ENCODE results near the gene GRIK1.

Gene GRIK1

DNA sequence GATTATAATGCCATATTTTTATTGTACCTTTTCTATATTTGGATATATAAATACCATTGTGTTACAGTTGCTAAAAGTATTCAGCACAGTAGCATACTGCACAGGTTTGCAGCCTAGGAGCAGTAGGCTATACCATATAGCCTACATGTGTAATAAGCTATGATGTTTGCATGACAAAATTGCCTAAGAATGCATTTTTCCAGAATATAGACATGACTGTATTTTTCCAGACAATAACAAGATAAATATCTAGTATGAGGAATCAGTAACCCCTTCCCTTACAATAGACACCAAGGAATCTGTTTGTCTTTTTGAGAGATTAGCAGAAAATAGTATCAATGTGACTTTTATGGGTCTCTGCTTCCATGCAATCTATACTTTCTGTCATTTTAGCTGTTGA, 228.6 kb downstream of the GRIK1 start:
- DNase-seq: peak; percentile 31

DNA sequence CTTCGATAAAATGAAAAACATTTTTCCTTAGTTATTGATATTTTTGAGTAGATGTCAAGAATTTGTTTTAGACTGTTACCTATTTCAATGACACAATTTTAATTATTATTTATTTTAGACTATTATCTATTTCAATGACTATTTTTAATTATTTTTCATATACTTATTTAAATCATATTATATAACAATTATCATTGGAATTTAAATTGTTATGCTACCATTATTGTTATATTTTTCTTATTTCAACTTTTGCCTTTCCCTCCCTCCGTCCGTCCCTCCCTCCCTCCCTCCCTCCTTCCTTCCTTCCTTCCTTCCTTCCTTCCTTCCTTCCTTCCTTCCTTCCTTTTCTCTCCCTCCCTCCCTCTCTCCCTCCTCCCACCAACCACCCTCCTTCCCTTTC, 229.3 kb downstream of the GRIK1 start:
- no peak for DNase-seq

DNA sequence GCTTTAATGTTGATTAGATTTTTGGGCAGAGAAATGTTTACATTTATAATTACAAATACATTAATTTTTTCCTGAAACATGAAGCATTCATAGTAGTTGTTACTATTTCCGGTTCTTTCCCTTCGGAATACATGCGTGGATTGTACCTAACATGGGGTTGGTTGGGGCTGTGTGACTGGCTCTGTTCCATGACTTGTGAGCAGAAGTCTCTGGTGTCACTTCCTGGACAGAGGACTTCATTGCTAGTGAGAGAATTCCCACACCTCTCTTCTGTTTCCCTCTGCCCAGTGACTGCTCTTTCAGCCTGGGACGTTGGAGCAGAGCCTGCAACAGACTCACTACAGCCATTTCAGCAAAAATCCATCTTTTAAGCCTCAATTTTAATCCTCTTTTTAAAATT, 231.4 kb downstream of the GRIK1 start:
- DNase-seq: no peak

DNA sequence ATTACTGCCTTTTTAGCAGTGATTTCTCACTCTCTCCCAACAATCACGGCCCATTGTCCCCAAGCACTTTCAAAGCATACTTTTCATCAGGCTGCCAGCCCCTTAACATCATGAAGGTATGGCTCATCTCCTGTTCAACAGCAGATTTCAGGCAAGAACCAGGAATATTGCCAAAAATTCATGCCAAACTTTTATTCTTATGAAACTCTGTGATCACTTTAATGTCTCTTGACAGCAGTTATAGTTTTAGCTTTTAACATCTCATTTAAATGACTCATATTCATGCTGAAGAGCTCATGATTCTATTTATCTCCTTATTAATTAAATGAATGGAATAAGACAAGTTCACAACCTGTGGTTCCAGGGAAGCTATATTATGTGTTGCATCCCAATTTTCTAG, 235.1 kb downstream of the GRIK1 start:
- DNase-seq: peak; percentile 66

DNA sequence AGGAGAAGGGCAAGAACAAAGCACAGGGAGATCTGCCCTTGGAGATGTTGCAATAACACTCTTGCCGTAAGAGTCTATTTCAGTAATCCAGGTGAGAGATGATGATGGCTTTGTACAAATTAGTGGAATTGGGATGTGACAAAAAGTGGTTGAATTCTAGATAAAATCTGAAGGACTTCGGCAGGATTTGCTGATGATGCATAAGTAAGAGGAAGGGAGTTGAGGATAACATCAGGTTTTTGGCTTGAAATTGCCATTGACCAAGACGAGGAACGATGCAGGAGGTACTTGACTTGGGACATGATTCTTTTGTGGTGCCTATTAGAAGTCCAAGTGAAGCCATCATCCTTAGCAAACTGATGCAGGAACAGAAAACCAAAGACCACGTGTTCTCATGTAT, 238.1 kb downstream of the GRIK1 start:
- DNase-seq: no peak

DNA sequence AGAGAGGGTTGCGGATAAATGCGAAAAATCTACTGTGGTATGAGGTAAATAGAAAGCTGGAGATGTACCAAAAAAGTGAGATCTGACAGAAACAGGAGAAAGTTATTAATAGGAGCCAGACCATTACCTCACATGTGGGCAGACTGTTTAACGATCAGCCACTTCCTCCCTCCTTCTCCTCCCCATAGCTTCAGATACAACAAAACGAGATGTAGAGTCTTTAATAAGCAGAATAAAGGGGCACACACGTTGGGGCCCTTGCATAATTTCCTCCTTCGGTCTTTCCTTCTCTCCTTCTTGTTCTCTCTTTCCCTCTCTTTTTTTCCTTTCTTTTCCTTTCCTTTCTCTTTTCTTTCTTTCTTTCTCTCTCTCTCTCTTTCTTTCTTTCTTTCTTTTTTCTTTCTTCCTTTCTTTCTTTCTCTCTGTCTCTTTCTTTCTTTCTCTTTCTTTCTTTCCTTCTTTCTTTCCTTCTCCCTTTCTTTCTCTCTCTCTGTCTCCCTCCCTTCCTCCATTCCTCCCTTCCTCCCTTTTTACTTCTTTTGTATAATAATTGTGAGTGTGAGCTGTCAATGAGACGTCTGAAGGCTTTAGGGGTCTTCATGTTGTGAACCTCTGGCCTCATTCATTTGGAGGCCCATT, 242.1 kb downstream of the GRIK1 start:
- DNase-seq: peak; percentile 13

DNA sequence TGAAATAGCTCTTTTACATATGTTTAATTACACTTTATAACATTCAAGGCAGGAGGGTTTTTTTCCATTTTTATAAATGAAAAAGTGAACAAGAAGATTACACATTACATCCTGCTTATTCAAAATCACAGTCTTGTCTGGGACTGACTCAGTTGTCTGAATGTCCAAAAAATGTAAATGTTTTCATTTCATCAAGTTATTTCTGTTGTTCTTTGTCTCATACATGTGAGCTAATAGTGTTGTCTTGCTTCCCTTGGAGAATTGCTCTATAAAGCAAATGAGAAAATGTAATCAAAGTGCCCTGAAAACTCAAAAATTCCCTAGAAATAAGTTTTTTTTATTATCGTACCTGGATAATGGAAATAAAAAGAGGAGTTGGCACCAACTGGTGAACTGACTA, 242.9 kb downstream of the GRIK1 start:
- DNase-seq: no peak

DNA sequence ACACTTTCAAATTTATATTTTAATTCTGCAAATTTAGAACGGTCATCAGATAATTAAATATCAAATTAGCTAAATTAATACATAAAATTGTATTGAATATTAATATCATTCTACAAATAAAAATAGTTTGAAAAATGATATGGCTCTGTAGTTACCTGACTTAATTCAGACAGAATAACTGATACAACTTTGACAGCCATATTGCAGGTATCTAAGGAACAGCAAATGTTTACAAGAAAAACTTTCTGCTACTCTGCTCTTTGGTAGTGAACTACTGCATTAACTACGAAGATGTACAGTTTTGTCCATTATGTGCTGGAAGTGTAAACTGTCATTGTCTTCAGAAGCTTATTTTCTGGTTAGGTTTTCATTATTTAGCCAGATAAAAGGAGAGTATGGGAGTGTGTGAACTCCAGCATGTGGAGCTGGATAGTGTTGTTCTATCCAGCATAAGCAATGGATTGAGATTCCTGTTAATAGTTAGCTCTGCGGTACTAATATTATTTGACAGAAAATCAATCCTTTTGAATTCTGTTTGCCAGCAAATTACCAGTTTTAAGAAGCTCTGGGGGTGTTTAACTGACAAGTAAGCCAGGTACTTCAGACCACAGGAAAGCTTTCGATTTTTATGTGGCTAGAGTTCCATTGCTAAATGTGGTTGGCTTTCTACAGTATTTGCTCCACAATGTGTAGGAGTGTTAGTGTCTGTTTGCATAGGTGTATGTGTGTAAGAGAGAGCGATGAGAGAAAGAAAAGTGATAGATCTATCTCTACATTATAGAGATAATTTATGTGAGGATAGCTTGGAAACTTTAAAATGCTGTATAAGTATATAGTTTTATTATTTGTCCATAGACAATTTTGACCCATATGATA, 247.9 kb downstream of the GRIK1 start:
- no peak for DNase-seq

DNA sequence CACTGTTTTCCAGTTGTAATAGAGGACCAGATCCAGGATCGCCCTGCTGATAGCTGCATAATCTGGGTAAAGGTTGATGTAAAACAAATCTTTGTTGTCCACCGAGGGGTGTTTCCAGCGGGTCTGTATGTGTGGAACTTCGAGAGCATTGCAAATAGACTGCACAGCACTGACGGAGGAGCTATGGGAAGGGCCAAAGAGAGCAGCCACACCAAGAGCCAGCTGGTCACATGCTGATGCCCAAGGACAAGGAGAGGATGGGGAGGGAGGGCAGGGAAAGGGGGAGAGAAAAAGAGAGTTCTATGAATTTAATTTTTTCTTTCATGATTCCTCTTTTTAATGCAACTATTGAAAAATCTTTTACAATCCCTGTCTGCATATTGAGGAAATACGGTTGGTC, 250.0 kb downstream of the GRIK1 start:
- DNase-seq: no peak

DNA sequence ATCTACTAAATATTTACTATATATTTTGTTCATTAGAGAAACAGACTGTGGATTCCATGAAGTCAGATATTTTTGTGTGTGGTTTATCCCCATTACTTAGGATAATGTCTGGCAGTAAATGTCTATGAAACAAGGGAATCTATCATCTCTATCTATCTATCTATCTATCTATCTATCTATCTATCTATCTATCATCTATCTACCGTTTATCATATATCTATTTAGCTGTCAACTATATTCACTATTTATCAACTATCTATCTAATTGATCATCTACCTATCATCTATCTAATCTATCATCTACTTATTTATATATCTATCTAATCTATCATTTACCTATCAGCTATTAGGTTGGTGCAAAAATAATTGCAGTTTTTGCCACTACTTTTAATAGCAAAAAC, 255.7 kb downstream of the GRIK1 start:
- no peak for DNase-seq

DNA sequence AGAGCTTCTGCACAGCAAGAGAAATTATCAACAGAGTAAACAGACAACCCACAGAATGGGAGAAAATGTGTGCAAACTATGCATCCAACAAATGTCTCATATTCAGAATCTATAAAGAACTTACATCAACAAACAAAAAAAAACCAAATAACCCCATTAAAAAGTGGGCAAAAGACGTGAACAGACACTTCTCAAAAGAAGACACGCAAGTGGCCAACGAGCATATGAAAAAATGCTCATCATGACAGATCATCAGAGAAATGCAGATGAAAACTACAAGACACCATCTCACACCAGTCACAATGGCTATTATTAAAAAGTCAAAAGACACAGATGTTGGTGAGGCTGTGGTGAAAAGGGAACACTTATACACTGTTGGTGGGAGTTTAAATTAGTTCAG, 257.0 kb downstream of the GRIK1 start:
- no peak for DNase-seq

DNA sequence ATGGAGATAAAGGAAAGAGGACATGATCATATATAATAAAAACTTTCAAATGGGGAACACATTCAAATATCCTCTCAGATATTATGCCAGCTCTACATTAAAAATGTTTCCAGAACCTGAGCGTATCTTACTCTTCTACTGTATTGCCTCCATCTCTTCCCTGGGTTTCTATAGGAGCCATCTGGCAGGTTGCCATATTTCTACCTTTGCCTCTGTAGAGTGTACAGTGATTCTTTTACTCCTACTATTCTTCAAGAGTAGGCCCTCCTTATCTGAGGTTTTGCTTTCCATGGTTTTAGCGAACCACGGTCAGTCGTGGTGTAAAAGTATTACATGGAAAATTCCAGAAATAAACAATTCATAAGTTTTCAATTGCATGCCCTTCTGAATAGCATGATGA, 259.5 kb downstream of the GRIK1 start:
- no peak for DNase-seq

DNA sequence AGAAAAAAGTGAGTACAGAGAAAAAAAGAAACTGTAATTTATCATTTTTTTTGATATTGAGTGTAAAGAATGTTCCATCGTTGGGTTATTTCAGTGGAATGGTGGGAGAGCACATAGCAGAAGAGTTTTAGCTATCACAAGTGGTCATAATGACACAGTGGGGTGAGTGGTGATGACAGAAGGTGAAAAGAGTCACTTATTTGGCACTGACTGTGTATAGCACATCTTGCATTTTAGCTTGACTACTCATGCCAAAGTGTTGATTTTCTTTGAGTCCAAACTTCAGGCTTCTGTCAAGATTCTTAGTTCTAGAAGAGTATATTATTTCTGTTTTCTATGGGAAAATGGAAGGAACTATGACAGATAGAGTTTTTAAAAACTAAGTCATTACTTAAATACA, 261.2 kb downstream of the GRIK1 start:
- peak; percentile 47 for DNase-seq

DNA sequence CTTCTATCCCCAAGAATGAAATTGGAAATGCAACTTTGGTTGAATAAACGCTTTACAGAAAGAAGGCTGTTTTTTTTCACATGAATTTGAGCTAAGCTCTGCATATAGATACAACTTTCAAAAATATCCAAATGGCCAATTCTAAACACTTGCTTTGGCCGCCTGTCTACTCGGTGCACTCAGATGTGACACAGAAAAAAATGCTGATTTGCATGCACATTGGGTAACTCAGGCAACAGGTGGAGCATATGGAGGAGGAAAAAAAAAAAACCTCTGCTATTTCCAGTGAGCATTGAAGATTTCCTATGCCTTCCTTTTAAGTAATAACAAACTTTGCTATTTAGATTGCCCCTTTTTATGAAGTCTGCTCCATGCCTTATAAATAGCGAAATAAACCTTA, 262.5 kb downstream of the GRIK1 start:
- DNase-seq: no peak

DNA sequence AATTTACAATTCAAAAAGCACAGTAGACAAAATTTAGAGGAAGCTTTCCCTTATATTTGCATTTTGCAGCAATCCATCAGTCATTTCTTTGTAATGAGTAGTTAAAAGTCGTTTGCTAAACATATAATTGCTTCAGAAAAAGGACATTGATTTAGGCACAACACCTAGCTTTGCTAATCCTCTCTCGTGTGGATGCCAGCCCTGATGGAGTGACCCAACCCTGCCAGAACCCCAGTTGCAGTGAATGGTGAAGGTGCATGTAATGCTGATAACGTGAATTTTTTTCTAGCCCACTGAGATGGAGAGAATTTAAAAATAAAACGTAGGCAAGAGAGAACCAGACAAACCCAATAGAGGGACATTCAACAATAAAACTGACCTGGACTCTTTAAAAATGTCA, 263.4 kb downstream of the GRIK1 start:
- no peak for DNase-seq

DNA sequence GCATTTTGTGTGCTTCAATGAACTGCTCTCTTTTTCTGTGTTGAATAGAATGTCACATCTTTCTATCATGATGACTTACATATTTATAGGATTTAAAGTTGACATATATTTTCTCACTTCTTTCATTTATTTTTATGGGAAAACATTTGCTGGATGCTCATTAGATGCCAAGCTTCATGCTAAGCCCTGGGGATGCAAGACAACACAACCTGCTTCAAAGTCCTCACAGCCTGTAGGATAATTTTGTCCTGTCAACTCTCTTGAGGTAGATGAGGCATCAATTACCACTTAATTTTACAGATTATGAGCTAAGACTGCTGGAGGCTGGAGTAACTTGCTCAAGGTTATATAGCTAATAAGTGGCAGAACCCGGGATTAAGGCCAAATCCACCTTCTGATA, 264.3 kb downstream of the GRIK1 start:
- DNase-seq: no peak

DNA sequence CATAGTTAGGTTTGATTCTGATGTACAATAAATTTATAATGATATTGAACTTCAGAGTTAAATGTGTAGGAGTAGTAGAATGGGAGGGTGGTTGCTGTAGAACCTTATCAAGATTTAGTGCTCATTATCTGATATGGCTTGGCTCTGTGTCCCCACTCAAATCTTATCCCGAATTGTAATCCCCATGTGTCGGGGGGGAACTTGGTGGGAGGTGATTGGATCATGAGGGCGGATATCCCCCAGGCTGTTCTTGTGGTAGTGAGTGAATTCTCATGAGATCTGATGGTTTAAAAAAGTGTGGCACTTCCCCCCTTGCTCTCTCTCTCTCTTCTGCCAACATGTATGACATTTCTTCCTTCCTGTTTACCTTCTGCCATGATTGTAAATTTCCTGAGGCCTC, 265.5 kb downstream of the GRIK1 start:
- no peak for DNase-seq

DNA sequence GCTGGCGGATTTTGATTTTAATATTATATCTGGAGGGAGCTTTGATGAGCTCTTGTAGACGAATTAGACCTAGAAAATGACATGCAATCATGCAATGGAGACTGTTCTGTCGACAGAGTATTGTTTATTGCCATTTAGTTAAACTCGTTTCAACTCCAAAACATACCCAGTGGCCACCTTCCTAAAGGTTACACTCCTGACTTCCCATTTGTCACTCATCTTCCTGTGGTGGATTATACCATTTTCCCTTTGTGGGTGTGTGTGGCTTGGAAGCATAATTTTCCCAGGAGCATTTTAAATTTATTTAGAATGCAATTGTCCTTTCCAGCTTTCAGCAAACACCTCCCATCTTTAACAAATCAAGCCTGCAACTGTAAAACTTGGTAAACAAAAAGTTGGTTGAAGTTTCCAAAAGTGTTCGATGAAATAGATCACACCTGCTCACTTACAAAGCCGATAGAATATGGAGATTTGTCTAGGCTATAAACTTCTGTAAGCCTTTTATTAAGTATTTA, 266.6 kb downstream of the GRIK1 start:
- DNase-seq: no peak

DNA sequence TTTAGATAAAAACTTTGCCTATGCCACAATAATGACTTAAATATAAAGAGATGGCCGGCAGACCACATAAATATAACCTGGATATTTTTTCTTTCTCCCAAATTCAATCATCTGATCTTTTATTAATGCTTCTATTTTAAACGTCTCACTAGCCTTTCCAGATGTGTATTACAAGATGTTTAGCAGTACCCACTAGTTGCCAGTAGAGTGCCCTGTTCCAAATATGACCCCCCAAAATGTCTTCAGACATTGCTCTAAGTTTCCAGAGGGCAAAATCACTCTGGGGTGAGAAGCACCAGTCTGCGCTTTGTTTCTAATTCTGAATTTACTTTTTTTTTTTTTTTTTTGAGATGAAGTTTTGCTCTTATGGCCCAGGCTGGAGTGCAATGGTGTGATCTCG, 268.1 kb downstream of the GRIK1 start:
- no peak for DNase-seq

DNA sequence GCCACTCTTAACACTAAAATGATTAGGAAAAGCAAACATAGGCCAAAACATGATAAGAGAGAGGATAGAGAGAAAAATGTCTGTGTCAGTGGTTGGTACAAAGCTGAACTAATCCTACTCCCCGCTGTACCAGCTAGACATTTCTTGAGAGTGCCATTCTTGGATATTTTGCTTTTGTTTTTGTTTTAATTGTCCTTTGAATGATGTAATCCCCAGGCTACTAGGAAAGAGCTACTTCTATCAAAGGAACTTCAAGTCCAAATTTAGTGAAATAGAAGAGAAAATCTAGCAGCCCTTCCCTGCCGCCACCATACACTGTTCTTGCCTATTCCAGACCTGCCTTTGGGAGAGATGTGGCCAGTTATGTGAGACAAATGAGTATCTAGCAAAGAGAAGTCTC, 269.6 kb downstream of the GRIK1 start:
- no peak for DNase-seq

DNA sequence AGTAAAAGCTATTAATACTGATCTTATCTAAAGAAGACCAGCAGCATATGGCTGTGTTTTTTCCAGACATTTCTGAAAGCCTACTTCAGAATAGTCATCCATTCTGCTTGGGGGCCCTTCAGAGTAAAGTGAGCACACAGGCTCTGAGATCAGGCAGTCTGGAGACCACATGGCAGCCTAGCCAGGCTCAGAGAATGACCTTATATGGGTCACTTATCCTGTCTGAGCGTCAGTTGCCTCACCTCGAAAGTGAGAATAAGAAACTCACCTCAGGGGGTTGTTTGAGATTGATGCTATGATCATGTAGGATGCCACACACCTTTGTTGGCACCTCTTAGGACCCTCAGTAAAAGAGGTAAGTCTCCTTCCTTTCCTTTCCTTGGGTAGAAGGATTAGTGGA, 270.4 kb downstream of the GRIK1 start:
- no peak for DNase-seq

DNA sequence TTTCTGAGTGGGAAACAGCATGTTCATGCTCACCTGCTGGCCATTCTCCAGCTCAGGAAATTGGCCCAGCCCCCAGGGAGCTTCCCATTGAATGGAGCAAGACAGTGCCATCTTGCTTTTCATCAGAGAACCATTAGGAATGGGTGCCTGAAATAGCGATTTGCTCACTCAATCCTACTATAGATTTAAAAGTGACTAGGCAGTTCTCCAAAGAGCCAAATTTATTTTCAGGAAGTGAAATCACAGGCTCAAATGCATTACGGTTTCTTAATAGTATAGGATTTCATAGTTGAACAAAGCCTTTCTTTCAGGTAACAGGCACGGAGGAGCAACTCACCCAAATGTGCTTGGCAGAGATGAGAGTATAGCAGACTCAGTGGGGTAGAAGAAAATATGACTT, 272.1 kb downstream of the GRIK1 start:
- DNase-seq: no peak

DNA sequence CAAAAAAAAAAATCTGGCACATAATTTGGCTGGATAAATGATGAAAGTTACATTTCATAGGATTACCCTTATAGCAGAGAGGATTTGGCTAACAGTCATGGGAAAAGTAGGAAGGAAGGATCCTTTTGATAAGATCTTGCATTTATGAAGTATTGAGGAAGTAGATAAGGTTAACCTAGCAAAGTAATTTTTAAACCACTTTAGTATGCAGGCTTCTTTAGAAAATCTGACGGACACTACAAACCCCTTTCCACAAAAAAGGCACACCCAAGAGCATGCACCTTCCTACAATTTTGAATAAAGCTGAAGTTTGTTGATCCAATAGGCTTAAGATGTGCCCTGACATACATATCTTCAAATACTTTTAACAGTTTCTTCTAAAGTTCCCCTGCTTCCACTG, 275.2 kb downstream of the GRIK1 start:
- no peak for DNase-seq

DNA sequence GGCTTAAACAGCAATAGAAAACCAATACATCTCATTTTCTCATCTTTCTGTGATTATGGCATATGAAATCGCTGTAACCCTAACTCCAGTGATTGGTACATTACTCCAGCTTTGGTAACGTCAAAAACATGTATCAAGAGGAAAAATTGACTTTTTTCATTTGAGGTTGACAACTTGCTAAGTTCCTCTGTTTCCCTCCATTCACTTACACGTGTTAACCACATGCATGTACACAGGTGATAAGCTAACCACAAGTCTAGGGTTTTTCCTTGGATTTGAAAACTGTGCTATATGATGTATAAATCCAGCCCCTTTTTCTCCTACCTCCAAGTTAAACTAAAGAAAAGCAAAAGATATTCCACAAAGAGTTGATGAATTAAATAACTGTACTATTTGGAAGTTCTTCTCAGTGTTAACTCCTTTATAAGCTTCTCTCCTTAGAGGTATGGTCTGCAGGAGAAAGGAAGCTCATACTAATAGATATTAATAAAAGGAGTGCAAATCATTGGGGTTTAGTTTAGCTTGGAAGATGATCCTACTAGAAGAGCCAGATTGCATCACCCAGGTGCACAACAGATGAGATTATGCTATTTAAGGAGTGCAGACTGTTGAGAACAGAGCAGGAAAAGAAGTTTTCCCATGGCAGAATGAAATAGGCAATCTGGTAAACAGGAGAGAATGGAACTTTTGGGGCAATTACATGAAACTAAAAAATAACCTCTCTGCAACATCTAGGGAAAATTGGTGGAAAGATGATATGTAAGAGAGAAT, 277.9 kb downstream of the GRIK1 start:
- DNase-seq: no peak
